Keratinocyte (primary cell): Measurements from ENCODE around the gene C19orf85. TPM values are rescaled to one million over a fixed set of nuclear protein-coding genes. Genes with fewer than 3 reads are reported as not detected.

Source experiments
- DNase-seq: peaks from one replicate; pipeline ENCODE4 v3.0.0-alpha.2; 2011; ENCODE audit warnings: low read depth, missing footprints, low spot score
- FAIRE-seq: peaks from 2 replicates; lab custom pipeline; 2011; peaks lifted over from hg19 to GRCh38; lab: Jason Lieb, UNC
- H2AFZ ChIP-seq: 2 replicates; pipeline ENCODE4 v1.6.0; 2012; ENCODE audit warnings: low read length, control low read depth, inconsistent platforms; ENCODE audit not compliant: control insufficient read depth
- H3K27ac ChIP-seq: 2 replicates; pipeline ENCODE4 v1.5.1; 2011; ENCODE audit warnings: low read length; ENCODE audit not compliant: control insufficient read depth, insufficient read depth
- H3K27me3 ChIP-seq: 3 replicates; pipeline ENCODE4 v1.6.0; 2011; ENCODE audit warnings: low read length; ENCODE audit not compliant: control insufficient read depth, insufficient read depth; ENCODE audit errors: extremely low read depth
- H3K36me3 ChIP-seq, 2 experiments: 2 replicates in 1 of 2; 3 replicates in 1 of 2; pipeline ENCODE4 v1.5.1; 2011; ENCODE audit warnings: low read length in 2 of 2, mild to moderate bottlenecking in 1 of 2; ENCODE audit not compliant: control insufficient read depth in 2 of 2, insufficient read depth in 2 of 2; ENCODE audit errors: extremely low read depth in 1 of 2
- H3K4me1 ChIP-seq: 3 replicates; pipeline ENCODE4 v1.5.1; 2011; ENCODE audit warnings: low read length; ENCODE audit not compliant: control insufficient read depth, insufficient read depth; ENCODE audit errors: extremely low read depth
- H3K4me2 ChIP-seq: 3 replicates; pipeline ENCODE4 v1.6.0; 2011; ENCODE audit warnings: low read depth, low read length; ENCODE audit not compliant: control insufficient read depth, insufficient read depth; ENCODE audit errors: extremely low read depth
- H3K4me3 ChIP-seq, 3 experiments: fragments of 200-600 bp in 1 of 3; sonication (generic) in 1 of 3; 2 replicates in 2 of 3; 3 replicates in 1 of 3; pipeline ENCODE4 v1.5.1; 2011 to 2016; ENCODE audit warnings: low read length in 3 of 3, mild to moderate bottlenecking in 3 of 3, control low read depth in 2 of 3, inconsistent platforms in 1 of 3, low read depth in 1 of 3, mixed read lengths in 1 of 3, mixed run types in 1 of 3, moderate library complexity in 1 of 3; ENCODE audit not compliant: control insufficient read depth in 2 of 3, insufficient read depth in 2 of 3; ENCODE audit errors: extremely low read depth in 1 of 3
- H3K79me2 ChIP-seq: 2 replicates; pipeline ENCODE4 v1.6.0; 2012; ENCODE audit warnings: low read length; ENCODE audit not compliant: control insufficient read depth, insufficient read depth
- H3K9ac ChIP-seq: 3 replicates; pipeline ENCODE4 v1.6.0; 2011; ENCODE audit warnings: low read length; ENCODE audit not compliant: control insufficient read depth, insufficient read depth; ENCODE audit errors: extremely low read depth
- H3K9me1 ChIP-seq: 3 replicates; pipeline ENCODE4 v1.6.0; 2011; ENCODE audit warnings: low read length; ENCODE audit not compliant: control insufficient read depth, insufficient read depth; ENCODE audit errors: extremely low read depth
- H3K9me3 ChIP-seq: 2 replicates; pipeline ENCODE4 v1.5.1; 2012; ENCODE audit warnings: low read depth, low read length; ENCODE audit not compliant: control insufficient read depth
- H4K20me1 ChIP-seq: 3 replicates; pipeline ENCODE4 v1.6.0; 2011; ENCODE audit warnings: low read length; ENCODE audit not compliant: control insufficient read depth, insufficient read depth; ENCODE audit errors: extremely low read depth
- EZH2 ChIP-seq: IDR thresholded peaks from one replicate; pipeline ENCODE4 v1.6.1; 2012; ENCODE audit warnings: inconsistent platforms, mild to moderate bottlenecking, low read length, moderate library complexity
- dilution Hi-C: fragments of 300-500 bp; cut with MboI; formaldehyde crosslinking; loops from one replicate; pipeline ENCODE4 v1.7.0; 2020; ENCODE audit warnings: low sequenced_read_pairs; ENCODE audit not compliant: extremely low pct_ligation_motif_present
- polyA plus RNA-seq, 5 experiments: library from polyadenylated mRNA; depleted of rRNA in 3 of 5; stranded (reverse) in 3 of 5; stranded (forward) in 1 of 5; unstranded in 1 of 5; fragments of >200 nt; gene quantifications; 1 replicate in 1 of 5; 2 replicates in 3 of 5; 3 replicates in 1 of 5; pipeline versions ENCODE4 v1.2.1 to v1.2.3, GENCODE V29; 2011 to 2012; ENCODE audit warnings: missing spikeins in 2 of 5, low read depth in 1 of 5, low replicate concordance in 1 of 5
- TF ChIP-seq, protein P1 (sequence below), 3 experiments: IDR thresholded peaks in 1 of 3; conservative IDR thresholded peaks in 1 of 3; optimal IDR thresholded peaks in 1 of 3; 2 replicates in 2 of 3; 3 replicates in 1 of 3; pipeline versions ENCODE3 to v1.5.1; 2011; ENCODE audit warnings: low read length in 3 of 3, mild to moderate bottlenecking in 3 of 3, moderate library complexity in 2 of 3, control low read depth in 1 of 3, inconsistent platforms in 1 of 3; ENCODE audit not compliant: insufficient read depth in 2 of 3; ENCODE audit errors: extremely low read depth in 1 of 3

Gene C19orf85
- polyA plus RNA-seq, 1 donor (not counting 4 experiments of a cell fraction or from before 2014, with no cell fraction given): not detected

DNA sequence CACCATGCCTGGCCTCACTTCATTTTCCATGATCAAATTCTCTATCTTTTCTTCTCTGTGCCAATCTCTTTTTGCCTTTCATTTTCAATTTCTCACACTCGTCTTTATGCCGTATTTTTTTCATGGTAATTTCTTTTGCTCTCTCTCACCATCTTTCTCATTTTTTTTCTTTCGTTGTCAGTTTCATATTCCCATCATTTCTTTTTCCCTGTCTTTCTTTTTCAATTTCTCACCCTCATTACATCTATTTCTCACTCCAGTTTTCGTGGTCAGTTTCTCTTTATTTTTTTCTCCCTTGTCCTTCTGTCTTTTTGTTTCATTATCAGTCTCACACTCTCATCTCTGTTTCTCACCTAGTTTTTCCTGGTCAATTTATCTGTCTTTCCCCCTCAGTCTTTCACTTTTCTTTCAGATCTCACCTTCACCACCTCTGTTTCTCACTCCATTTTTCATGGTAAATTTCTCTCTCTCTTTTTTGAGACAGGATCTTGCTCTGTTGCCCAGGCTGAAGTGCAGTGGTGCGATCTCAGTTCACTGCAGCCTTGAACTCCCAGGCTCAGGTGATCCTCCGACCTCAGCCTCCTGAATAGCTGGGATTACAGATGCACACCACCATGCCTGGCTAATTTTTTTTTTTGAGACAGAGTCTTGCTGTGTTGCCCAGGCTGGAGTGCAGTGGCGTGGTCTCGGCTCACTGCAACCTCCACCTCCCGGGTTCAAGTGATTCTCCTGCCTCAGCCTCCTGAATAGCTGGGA is 37.8 kb upstream of the C19orf85 start:
- H3K27ac ChIP-seq: no peak overlapping the region
- no peaks in the 10 kb centered on the region for H4K20me1 ChIP-seq
- H3K79me2 ChIP-seq: no peaks in the 10 kb centered on the region
- dilution Hi-C loops: no loop called here
- H3K4me1 ChIP-seq: no peaks in the 10 kb centered on the region
- H3K4me3 ChIP-seq: no peak overlapping the region
- H3K9ac ChIP-seq: no peak overlapping the region
- no peaks in the 10 kb centered on the region for H3K36me3 ChIP-seq
- FAIRE-seq (no peak), DNase-seq (no peak)
- H3K27me3 ChIP-seq: peaks cover 11% of the 10 kb centered on the region
- no peaks in the 10 kb centered on the region for H3K9me1 ChIP-seq
- no peak for TF ChIP-seq EZH2
- TF ChIP-seq, protein P1, sequence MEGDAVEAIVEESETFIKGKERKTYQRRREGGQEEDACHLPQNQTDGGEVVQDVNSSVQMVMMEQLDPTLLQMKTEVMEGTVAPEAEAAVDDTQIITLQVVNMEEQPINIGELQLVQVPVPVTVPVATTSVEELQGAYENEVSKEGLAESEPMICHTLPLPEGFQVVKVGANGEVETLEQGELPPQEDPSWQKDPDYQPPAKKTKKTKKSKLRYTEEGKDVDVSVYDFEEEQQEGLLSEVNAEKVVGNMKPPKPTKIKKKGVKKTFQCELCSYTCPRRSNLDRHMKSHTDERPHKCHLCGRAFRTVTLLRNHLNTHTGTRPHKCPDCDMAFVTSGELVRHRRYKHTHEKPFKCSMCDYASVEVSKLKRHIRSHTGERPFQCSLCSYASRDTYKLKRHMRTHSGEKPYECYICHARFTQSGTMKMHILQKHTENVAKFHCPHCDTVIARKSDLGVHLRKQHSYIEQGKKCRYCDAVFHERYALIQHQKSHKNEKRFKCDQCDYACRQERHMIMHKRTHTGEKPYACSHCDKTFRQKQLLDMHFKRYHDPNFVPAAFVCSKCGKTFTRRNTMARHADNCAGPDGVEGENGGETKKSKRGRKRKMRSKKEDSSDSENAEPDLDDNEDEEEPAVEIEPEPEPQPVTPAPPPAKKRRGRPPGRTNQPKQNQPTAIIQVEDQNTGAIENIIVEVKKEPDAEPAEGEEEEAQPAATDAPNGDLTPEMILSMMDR (optimal IDR thresholded peaks at IDR 0.05 in 1 of 3, IDR thresholded peaks at IDR 0.05 in 1 of 3, conservative IDR thresholded peaks at IDR 0.05 in 1 of 3; ENCODE audit: extremely low read depth in 1 of 3, insufficient read depth in 2 of 3, low read length in 3 of 3): no peak
- no peaks in the 10 kb centered on the region for H3K9me3 ChIP-seq
- no peak overlapping the region for H3K4me2 ChIP-seq
- H2AFZ ChIP-seq: no peak overlapping the region

DNA sequence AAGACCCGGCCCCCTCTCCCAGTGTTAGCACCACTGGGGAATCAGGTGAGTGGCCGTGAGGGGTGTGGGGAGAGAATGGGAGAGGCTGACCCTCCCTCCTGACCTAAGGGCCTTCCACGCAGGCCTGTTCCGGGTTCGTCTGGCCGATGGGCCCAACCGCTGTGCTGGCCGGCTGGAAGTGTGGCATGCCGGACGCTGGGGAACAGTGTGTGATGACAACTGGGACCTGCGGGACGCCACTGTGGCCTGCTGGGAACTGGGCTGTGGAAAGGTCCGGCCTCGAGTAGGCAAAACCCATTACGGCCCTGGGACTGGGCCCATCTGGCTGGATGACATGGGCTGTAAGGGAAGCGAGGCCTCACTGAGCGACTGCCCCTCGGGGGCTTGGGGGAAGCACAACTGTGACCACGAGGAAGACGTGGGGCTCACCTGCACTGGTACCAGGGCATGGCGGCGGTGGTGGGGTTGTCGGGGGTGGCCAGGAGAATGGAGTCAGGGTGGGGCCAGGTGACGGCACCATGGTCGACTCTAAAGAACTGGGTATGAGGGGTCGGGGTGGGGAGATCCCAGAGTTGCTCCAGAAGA is 35.9 kb upstream of the C19orf85 start:
- TF ChIP-seq EZH2: no peak
- TF ChIP-seq, protein P1 (optimal IDR thresholded peaks at IDR 0.05 in 1 of 3, IDR thresholded peaks at IDR 0.05 in 1 of 3, conservative IDR thresholded peaks at IDR 0.05 in 1 of 3; ENCODE audit: extremely low read depth in 1 of 3, insufficient read depth in 2 of 3, low read length in 3 of 3): no peak
- H2AFZ ChIP-seq: no peak overlapping the region
- no peaks in the 10 kb centered on the region for H3K36me3 ChIP-seq
- no peaks in the 10 kb centered on the region for H3K9me1 ChIP-seq
- no peaks in the 10 kb centered on the region for H3K4me1 ChIP-seq
- H3K79me2 ChIP-seq: no peaks in the 10 kb centered on the region
- H4K20me1 ChIP-seq: no peaks in the 10 kb centered on the region
- no peaks in the 10 kb centered on the region for H3K9me3 ChIP-seq
- DNase-seq: no peak
- no peak overlapping the region for H3K4me2 ChIP-seq
- H3K27ac ChIP-seq: no peak overlapping the region
- FAIRE-seq: no peak
- H3K4me3 ChIP-seq: no peak overlapping the region
- H3K27me3 ChIP-seq: peaks cover 11% of the 10 kb centered on the region
- dilution Hi-C loops: no loop called here
- H3K9ac ChIP-seq: no peak overlapping the region
